H9 (cell line): Measurements from ENCODE around the gene POU2F3. TPM values are rescaled to one million over a fixed set of nuclear protein-coding genes. Genes with fewer than 3 reads are reported as not detected.
A peak's percentile ranks its signal among the peaks of the same experiment; 100 is the strongest.

Source experiments
- DNase-seq: peaks from one replicate; pipeline ENCODE4 v3.0.0-alpha.2; 2017
- H2AFZ ChIP-seq: one replicate; pipeline ENCODE4 v1.6.1; 2013; ENCODE audit warnings: mild to moderate bottlenecking, low read length, control low read depth, moderate library complexity
- H2AK5ac ChIP-seq: 2 replicates; pipeline ENCODE4 v1.6.1; 2013; ENCODE audit warnings: low read length, control low read depth, mixed read lengths; ENCODE audit not compliant: insufficient read length
- H2BK120ac ChIP-seq: one replicate; pipeline ENCODE4 v1.6.1; 2013; ENCODE audit warnings: low read depth, mild to moderate bottlenecking, low read length, control low read depth, inconsistent platforms; ENCODE audit not compliant: poor library complexity, severe bottlenecking
- H2BK12ac ChIP-seq: 2 replicates; pipeline ENCODE4 v1.6.1; 2013; ENCODE audit warnings: low read length, control low read depth, mixed read lengths, low read depth; ENCODE audit not compliant: insufficient read length
- H2BK15ac ChIP-seq: 2 replicates; pipeline ENCODE4 v1.6.1; 2013; ENCODE audit warnings: low read depth, low read length, control low read depth
- H2BK20ac ChIP-seq: one replicate; pipeline ENCODE4 v1.6.1; 2013; ENCODE audit warnings: low read depth, mild to moderate bottlenecking, low read length, control low read depth, inconsistent platforms; ENCODE audit not compliant: poor library complexity, severe bottlenecking
- H2BK5ac ChIP-seq: 2 replicates; pipeline ENCODE4 v1.6.1; 2013; ENCODE audit warnings: low read length, control low read depth, mixed read lengths; ENCODE audit not compliant: insufficient read length
- H3K14ac ChIP-seq: 2 replicates; pipeline ENCODE4 v1.6.1; 2013; ENCODE audit warnings: low read length, control low read depth; ENCODE audit not compliant: insufficient read depth
- H3K18ac ChIP-seq: 2 replicates; pipeline ENCODE4 v1.6.1; 2013; ENCODE audit warnings: low read depth, mild to moderate bottlenecking, mixed read lengths, low read length, control low read depth; ENCODE audit not compliant: insufficient read length
- H3K23ac ChIP-seq: 2 replicates; pipeline ENCODE4 v1.6.1; 2013; ENCODE audit warnings: low read length, control low read depth, mixed read lengths, low read depth; ENCODE audit not compliant: insufficient read length
- H3K23me2 ChIP-seq: 2 replicates; pipeline ENCODE4 v1.6.1; 2013; ENCODE audit warnings: low read depth, mild to moderate bottlenecking, mixed read lengths, low read length, control low read depth; ENCODE audit not compliant: insufficient read length, poor library complexity, severe bottlenecking
- H3K27ac ChIP-seq: 2 replicates; pipeline ENCODE4 v1.5.1; 2013; ENCODE audit warnings: low read length, control low read depth, mixed read lengths, low read depth; ENCODE audit not compliant: insufficient read length
- H3K27me3 ChIP-seq: 2 replicates; pipeline ENCODE4 v1.6.1; 2013; ENCODE audit warnings: low read length, control low read depth, inconsistent platforms; ENCODE audit not compliant: insufficient read depth
- H3K4ac ChIP-seq: 2 replicates; pipeline ENCODE4 v1.6.1; 2013; ENCODE audit warnings: low read depth, mild to moderate bottlenecking, control low read depth, inconsistent platforms, low read length, moderate library complexity
- H3K4me1 ChIP-seq: 2 replicates; pipeline ENCODE4 v1.6.1; 2013; ENCODE audit warnings: low read length, control low read depth, inconsistent platforms; ENCODE audit not compliant: insufficient read depth
- H3K4me2 ChIP-seq: 2 replicates; pipeline ENCODE4 v1.6.1; 2013; ENCODE audit warnings: low read length, control low read depth, mixed read lengths; ENCODE audit not compliant: insufficient read length, insufficient read depth
- H3K56ac ChIP-seq: 2 replicates; pipeline ENCODE4 v1.6.1; 2013; ENCODE audit warnings: low read depth, mild to moderate bottlenecking, mixed read lengths, low read length, control low read depth; ENCODE audit not compliant: insufficient read length
- H3K79me1 ChIP-seq: 2 replicates; pipeline ENCODE4 v1.6.1; 2013; ENCODE audit warnings: low read depth, mild to moderate bottlenecking, moderate library complexity, low read length, control low read depth, inconsistent platforms; ENCODE audit not compliant: insufficient read depth, poor library complexity, severe bottlenecking
- H3K79me2 ChIP-seq: 2 replicates; pipeline ENCODE4 v1.6.1; 2013; ENCODE audit warnings: low read length, control low read depth, inconsistent platforms; ENCODE audit not compliant: insufficient read depth
- H3K9ac ChIP-seq: 2 replicates; pipeline ENCODE4 v1.6.1; 2013; ENCODE audit warnings: low read length, control low read depth, mixed read lengths; ENCODE audit not compliant: insufficient read length; ENCODE audit errors: extremely low read depth
- H3K9me3 ChIP-seq: one replicate; pipeline ENCODE4 v1.6.1; 2013; ENCODE audit warnings: low read depth, low read length, inconsistent platforms; ENCODE audit not compliant: control insufficient read depth
- H3T11ph ChIP-seq: one replicate; pipeline ENCODE4 v1.6.1; 2013; ENCODE audit warnings: mild to moderate bottlenecking, low read length, control low read depth, inconsistent platforms
- H4K20me1 ChIP-seq: one replicate; pipeline ENCODE4 v1.6.1; 2013; ENCODE audit not compliant: control insufficient read depth, insufficient read length, insufficient read depth
- H4K5ac ChIP-seq: 2 replicates; pipeline ENCODE4 v1.6.1; 2013; ENCODE audit warnings: low read depth, mild to moderate bottlenecking, mixed read lengths, low read length, control low read depth; ENCODE audit not compliant: insufficient read length
- H4K8ac ChIP-seq: replicated peaks from 2 replicates; pipeline ENCODE4 v1.6.1; 2013; ENCODE audit warnings: low read length, control low read depth, mixed read lengths, low read depth; ENCODE audit not compliant: insufficient read length
- H4K91ac ChIP-seq: 2 replicates; pipeline ENCODE4 v1.6.1; 2013; ENCODE audit warnings: low read depth, mild to moderate bottlenecking, moderate library complexity, mixed read lengths, low read length, control low read depth; ENCODE audit not compliant: insufficient read length
- H3K27ac Mint-ChIP-seq, 3 experiments: 2 replicates in 2 of 3; 3 replicates in 1 of 3; pipeline ENCODE4 v1.8.0; 2020 to 2021; ENCODE audit warnings: mixed read lengths in 3 of 3, mild to moderate bottlenecking in 1 of 3, moderate library complexity in 1 of 3
- H3K27me3 Mint-ChIP-seq: 2 replicates; pipeline ENCODE4 v1.8.0; 2021; ENCODE audit warnings: low read depth, mild to moderate bottlenecking, moderate library complexity, mixed read lengths
- H3K36me3 Mint-ChIP-seq, 3 experiments: 2 replicates in 2 of 3; 3 replicates in 1 of 3; pipeline ENCODE4 v1.8.0; 2020 to 2021; ENCODE audit warnings: low read depth in 3 of 3, mixed read lengths in 3 of 3; ENCODE audit not compliant: insufficient read depth in 1 of 3
- H3K4me1 Mint-ChIP-seq, 2 experiments: 2 replicates each; pipeline ENCODE4 v1.8.0; 2020; ENCODE audit warnings: mixed read lengths in 2 of 2
- H3K4me3 Mint-ChIP-seq, 2 experiments: 2 replicates in 1 of 2; 3 replicates in 1 of 2; pipeline ENCODE4 v1.8.0; 2020 to 2021; ENCODE audit warnings: mild to moderate bottlenecking in 2 of 2, mixed read lengths in 2 of 2, moderate library complexity in 1 of 2
- H3K9me3 Mint-ChIP-seq, 2 experiments: 2 replicates in 1 of 2; 3 replicates in 1 of 2; pipeline ENCODE4 v1.8.0; 2020; ENCODE audit warnings: mild to moderate bottlenecking in 2 of 2, mixed read lengths in 2 of 2, moderate library complexity in 1 of 2
- CTCF ChIP-seq: fragments of 200-600 bp; sonication (generic); conservative IDR thresholded peaks from 3 replicates; pipeline ENCODE4 v1.8.0; 2021; ENCODE audit warnings: antibody characterized with exemption, mild to moderate bottlenecking
- WGBS: extraction: QIAGEN DNeasy Blood & Tissue Kit; methylation state at CpG from one replicate; pipeline ENCODE4 v1.1.7; 2013; ENCODE audit warnings: missing lambda C conversion rate, low lambda C conversion rate, mixed read lengths; ENCODE audit not compliant: insufficient read length; ENCODE audit errors: extremely low coverage; 5-methylcytosine and 5-hydroxymethylcytosine counted together
- total RNA-seq: library from RNA; stranded (reverse); gene quantifications from 2 replicates; pipeline ENCODE4 v1.2.1, GENCODE V29; 2021

The POU2F3 gene
- total RNA-seq, 1 experiment from 2014 or later: 1.1 TPM

- H3K27me3 Mint-ChIP-seq: peaks cover 73% of the 10 kb centered on the region
- H3K4ac ChIP-seq: no peak overlapping the region
- DNase-seq: peak; percentile 59
Observed at GRCh38 chr11:120228794-120229384, 11.1 kb upstream of the POU2F3 start.

More at GRCh38 chr11:120228794-120229384, 11.1 kb upstream of the POU2F3 start:
- Mint-ChIP-seq H3K9me3 (no peaks in the 10 kb centered on the region; a peak in 1 of 5 replicates), H3K4me1 (peaks cover 4 to 16% of the 10 kb centered on the region in 2 experiments), H3K4me3 (no peak overlapping the region), H3K27ac (no peak overlapping the region), H3K36me3 (no peaks in the 10 kb centered on the region; a peak in 1 of 7 replicates)
- H3K4me2 ChIP-seq: no peak overlapping the region
- no peaks in the 10 kb centered on the region for H3K23me2 ChIP-seq
- no peaks in the 10 kb centered on the region for H3K79me1 ChIP-seq
- H4K20me1 ChIP-seq: no peaks in the 10 kb centered on the region
- H4K91ac ChIP-seq: no peak overlapping the region
- no peak overlapping the region for H3K56ac ChIP-seq
- H2BK12ac ChIP-seq: no peak overlapping the region
- no peak overlapping the region for H2BK120ac ChIP-seq
- H3K23ac ChIP-seq: no peak overlapping the region
- H3K9ac ChIP-seq: no peak overlapping the region
- H3K27ac ChIP-seq: no peak overlapping the region
- no peaks in the 10 kb centered on the region for H3K9me3 ChIP-seq
- no peaks in the 10 kb centered on the region; the same call in 1 of the 2 replicates for H3K4me1 ChIP-seq
- no peak overlapping the region for H4K8ac ChIP-seq
- H3T11ph ChIP-seq: no peak overlapping the region
- H2BK5ac ChIP-seq: no peak overlapping the region
- no peak overlapping the region for H3K18ac ChIP-seq
- WGBS: no CpG with 5 or more reads among the region's 16 CpGs
- TF ChIP-seq CTCF: peak; percentile 62
- no peak overlapping the region for H2BK15ac ChIP-seq
- no peaks in the 10 kb centered on the region for H3K79me2 ChIP-seq
- H2BK20ac ChIP-seq: no peak overlapping the region
- H3K27me3 ChIP-seq: no peaks in the 10 kb centered on the region
- no peak overlapping the region for H4K5ac ChIP-seq
- H2AFZ ChIP-seq: no peak overlapping the region
- no peak overlapping the region for H2AK5ac ChIP-seq
- no peak overlapping the region for H3K14ac ChIP-seq
